Measurements from ENCODE around the gene MACF1.
"Not testable (repeated sequence)": the region's sequence is repeated elsewhere in the genome, so short reads cannot be mapped to it uniquely, and the experiment has no call there.

The MACF1 gene

DNA sequence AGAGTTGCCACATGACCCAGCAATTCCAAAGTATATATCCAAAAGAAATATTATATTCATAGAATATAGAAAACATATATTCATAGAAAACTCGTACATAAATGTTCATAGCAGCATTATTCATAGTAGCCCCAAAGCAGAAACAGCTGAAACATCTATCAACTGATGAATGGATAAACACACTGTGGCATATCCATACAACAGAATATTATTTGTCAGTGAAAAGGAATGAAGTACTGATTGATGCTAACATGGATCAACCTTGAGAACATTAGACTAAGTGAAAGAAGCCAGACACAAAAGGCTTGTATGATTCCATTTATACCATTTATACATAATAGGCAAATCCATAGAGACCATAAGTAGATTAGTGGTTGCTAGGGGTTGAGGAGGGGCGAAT, 21.7 kb upstream of the MACF1 start:
- no peak for DNase-seq

DNA sequence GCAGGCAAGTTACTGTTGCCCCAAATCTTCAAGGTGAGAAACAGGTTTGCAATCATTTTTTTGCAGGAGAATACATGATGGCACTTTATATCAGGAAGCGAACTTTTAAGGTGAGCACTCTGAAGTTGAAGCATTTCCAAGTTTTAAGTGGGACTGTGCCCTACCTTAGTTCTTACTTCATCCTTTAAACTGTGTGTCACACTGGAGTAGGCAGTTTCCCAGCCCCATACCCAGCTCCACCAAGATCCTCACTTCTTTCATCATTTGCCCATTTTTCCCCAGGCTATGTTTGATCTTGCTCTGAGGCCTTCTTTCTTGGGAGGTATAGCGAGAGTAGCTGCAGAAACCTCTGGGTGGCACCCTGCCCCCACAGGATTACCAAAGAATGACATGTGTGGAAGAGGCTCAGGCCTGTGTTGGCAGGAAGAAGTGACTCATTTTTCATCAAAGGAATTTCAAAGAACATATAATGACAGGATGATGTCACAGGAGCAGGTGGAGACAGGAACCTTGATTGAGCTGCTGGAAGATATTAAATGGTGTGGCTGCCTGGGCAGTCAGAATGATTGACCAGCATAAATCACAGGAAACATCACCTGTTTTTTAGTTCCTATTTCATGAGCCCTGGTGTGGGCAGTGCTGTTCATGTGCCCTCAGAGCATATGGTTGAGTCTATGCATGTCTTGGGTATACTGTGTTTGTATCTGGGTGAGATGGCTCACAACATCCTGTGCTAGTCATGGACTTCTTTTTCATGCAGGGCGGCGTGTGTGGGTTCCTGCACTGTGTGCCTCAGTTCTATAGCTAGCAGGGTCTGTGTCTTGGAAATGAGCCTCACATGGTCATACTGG, 20.8 kb upstream of the MACF1 start:
- peak; percentile 85 for DNase-seq

DNA sequence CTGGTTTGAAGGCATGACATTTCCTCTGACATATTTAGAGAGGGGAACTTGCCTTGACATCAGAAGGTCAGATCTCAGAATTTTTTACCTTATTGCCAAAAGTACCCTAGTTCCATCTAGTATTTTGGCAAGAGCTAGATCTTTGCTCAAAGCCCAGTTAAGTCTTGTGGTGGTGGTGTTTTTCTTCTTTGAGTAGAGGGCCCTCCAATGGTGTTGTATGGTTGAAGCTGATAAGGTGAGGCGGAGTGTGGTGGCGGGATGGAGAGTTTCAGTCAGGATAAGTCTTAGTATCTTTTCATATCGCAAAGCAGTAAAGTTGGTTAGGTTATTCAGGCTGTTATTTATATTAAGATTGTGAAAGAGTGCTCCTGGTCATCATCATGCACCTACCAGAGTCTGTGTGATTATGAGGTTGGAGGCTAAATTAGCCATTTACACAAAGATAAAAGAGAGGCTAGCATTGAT, 20.1 kb upstream of the MACF1 start:
- DNase-seq = no peak

DNA sequence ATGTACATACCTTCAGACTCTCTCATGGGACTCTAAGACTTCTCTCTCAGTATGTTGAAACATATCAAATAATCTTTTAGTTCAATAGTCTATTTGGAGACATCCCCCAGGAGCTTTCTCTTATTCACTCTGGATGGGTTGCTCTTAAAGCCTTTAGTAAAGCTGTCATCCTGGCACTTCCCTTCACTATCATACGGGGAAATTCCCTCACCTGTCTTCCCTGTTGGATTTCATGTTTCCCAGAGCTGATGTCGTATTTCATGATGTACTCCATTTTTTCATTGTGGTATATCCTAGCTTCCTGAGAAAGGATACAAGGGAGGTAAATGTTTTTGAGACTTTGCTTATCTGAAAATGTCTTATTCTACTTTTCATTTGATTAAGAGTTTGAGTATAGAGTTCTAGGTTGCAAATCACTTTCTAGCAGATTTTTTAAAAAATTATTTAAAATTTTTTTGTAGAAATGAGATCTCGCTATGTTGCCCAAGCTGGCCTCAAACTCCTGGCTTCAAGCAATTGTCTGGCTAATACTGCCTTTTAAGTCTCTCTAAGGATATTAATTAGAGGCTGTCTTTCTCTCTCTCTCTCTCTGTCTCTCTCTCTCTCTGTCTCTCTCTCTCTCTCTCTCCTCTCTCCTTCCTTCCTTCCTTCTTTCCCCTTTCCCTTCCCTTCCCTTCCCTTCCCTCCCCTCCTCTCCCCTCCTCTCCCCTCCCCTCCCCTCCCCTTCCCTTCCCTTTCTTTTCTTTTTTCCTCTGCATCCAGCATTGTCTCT, 17.0 kb upstream of the MACF1 start:
- DNase-seq = no peak

DNA sequence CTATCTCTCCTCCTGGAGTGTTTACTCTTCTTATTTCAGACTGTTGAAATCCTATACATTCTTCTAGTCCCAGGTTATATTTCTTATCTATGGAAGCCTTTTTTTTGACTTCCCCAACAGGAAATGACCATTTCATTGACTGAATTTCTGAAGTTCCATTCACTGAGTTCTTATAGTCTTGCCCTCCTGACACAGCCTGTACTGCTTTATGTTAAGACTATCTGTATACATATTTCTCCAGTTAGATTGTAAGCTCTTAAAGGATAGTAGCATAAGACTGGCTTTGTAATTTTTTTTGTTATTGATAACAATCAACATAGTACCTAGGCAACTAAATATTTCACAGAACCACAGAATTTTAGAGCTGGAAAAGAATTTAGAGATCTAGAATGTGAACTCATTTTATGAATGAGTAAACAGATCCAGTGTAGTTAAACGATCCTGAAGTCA, 14.9 kb upstream of the MACF1 start:
- no peak for DNase-seq

DNA sequence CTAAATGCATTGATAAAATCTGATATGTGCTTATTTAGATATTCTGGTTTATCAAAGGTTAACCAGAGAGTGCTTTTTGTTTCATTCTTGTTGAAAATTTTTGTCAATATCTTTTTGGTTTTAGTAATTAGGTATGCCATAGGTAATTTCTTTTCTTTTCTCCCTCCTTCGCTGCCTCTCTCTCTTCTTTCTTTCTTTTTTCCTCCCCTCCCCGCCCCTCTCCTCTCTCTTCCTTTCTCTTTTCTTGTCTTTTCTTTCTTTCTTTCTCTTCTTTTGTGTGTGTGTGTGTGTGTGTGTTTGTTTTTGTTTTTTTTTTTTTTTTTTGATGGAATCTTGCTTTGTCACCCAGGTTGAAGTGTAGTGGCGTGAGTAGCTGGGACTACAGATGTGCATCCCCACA, 14.4 kb upstream of the MACF1 start:
- no peak for DNase-seq

DNA sequence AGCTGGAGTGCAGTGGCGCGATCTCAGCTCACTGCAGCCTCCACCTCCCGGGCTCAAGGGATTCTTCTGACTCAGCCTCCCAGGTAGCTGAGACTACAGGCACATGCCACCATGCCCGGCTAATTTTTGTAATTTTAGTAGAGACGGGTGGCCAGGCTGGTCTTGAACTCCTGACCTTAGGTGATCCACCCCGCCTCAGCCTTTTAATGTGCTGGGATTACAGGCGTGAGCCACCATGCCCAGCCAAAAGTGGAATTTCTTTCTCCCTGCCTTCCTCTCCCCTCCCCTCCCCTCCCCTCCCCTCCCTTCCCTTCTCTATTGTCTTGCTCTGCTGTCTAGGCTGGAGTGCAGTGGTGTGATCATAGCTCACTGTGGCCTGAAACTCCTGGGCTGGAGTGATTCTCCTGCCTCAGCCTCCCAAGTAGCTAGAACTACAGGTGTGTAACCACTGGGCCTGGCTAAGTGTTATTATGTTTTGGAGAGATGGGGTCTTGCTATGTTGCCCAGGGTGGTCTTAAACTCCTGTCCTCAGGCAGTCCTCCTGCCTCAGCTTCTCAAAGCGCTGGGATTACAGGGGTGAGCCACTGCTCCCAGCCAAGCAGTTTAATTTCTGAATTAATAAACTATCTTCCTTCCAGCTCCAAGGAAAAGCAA, 10.0 kb upstream of the MACF1 start:
- DNase-seq = no peak

DNA sequence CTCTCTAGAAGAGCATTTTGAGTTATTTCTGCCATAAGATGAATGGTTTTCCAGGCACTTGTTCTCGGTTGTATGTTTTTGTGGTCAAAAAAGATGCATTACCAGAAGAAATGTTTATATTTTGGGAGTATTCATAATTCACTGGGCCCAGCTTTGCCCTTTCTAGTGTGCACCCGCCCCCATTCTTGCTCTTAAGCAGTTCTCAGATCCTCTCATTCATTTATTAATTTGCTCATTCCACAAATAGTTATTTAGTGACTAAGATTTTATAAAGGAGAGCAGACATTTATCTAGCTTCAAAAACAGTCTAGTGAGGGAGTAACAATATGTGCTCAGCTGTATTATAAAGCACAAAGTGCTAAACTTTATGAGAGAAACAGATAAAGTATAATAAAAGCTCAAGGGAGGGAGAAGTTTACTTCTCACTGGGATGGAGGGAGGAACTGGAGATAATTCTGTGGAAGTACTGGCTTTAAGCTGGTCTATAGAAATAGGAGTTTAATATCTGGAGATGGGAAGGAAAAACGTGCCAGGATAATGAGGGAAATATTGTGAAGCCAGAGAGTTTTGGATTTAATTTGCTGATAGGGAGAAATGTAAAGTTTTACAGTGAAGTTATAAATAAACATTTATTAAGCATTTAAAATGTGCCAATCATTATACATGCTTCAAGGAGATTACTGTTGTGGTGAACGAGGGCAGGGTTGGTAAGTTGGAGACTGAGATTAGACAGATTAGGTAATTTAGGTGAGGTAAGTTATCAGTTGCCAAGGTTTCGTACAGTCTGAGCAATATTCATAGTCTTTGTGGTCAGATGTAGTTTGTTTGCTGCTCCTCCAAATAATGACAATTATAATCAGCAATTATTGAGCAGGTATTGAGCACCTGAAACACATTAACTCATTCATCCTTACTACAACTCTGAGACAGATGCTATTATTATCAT, 9.1 kb upstream of the MACF1 start:
- no peak for DNase-seq

DNA sequence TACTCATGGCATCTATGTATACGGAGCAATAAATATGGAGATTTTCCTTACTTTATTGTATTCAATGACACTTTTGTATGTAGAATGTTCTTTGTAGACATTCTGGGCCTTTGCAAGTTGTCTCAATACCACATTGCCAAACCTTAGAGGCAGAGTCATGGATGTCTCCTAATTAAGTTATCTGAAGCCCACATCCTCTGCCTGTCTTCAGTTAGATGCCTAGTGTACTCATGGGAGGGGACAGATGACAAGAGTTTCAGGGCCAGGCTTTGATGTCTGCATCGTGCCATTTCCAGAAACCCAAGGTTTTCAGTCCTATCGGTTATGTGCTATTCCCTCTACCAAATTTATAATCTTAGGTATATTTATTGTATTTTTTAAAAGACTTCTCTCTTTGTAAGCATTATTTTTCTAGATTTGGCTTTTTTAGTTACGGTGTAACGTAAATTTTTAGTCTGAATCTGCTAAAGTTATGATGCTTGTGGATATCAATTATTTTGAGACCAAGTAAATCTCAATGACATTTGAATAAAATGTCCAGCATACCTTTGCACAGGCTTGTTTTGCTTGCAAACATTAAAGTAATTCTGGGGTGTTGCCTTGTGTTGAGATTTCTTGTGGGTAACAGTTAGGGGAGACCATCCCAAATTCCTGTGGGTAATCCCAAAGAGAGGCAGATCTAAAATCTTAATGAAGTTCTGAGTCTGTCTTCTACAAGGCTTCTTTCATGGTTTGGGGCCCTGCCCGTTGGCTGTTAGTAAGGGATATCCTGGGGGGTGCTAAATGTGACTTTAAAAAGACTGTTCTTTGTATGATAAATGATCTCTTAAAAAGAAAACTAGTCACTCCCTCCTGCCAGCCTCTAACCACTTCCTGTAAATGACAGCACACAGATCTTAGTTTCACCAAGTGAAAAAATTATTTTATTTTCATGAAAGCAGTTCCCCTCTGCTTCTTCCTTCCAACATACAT, 8.0 kb upstream of the MACF1 start:
- peak; percentile 65 for DNase-seq

DNA sequence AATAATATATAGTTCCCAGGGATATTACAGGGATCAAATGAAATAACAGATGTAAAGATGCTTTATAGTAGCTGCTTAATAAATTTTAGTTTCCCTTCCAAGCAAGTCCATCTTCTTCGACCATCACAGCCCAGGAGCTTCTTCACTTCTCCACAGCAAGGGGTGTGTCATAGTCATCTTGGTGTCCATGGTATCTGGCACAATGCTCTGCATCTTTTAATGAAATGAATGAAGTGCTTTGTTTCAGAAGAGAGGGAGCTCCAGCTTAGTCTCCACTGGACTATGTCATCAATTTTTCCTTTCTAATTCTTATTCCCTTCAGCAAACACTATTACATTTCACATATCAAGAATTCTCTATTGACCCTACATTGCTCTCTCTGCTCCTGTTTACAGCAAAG, 4.9 kb upstream of the MACF1 start:
- no peak for DNase-seq

DNA sequence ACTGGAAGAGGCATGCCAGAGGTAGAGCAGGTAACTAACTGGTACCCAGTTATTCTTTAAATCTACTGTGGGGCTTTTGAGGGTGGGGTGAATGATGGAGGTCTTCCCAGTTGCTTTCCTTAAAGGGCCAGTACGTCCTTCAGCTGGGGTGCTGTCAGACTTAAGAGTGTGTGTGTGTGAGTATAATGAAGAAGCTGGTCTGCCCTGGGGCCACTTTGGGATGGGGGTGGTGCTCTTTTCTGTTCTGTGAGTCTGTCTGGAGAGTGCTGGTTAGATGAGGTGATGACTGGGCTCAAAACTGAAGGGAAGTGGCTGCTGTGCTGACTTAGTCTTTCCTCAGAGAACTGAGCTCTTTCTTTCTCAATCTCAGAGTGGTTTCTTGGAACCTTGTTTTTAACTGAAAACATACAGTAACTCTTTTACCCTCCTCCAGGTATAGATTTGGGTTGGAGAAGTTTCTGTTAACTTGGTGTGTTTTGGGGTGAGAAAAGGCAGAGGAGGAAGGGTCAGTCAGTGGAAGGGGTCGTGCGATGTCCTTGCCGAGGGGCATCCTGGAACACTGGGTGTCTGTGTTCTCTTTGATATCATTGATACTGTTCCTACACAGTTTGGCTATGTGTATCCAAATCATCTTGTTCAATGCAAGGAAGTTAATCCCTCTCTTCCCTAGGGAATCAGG, 746 bp downstream of the MACF1 start:
- peak; percentile 81 for DNase-seq

DNA sequence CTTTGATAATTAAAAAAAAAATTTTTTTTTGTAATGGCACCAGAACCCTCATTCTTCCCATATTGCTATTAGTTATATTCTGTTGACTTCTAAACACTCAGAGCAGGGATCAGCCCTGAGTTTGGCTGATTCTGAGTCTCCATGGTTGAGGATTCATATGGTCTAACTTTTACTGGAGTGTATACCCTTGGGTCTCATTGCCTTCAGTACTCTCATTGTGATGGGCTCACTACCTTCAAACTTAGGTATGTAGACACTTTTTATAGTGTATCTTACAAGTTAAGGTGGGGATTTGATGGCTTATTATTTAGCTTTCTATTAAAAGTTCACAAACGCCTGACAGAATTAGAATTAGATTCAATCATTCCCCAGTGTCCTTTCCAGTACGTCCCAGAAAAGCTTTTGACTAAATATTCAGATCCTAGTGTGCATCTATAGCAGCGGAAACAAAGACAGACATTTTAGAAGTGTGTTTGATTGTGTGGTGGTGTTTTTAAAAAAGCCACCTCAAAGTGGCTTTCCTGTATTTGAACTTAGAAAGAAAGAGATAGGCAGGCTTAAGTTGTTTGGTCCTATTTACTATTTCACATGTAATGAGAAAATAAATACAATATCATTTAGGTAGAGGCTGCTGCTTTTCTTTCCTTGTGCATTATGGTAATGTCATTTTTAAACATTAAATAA, 1.4 kb downstream of the MACF1 start:
- DNase-seq = no peak

DNA sequence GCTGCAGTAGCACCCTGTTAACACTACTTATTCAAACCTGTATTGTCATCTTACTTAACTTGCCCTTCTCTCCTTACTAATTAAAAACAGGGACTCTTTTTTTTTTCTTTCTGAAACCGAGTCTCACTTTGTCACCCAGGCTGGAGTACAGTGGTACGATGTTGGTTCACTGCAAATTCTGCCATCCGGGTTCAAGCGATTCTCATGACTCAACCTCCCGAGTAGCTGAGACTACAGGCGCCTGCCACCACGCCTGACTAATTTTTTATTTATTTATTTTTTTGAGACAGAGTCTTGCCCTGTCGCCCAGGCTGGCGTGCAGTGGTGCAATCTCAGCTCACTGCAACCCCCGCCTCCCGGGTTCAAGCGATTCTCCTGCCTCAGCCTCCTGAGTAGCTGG, 3.9 kb downstream of the MACF1 start:
- not testable (repeated sequence) for DNase-seq

DNA sequence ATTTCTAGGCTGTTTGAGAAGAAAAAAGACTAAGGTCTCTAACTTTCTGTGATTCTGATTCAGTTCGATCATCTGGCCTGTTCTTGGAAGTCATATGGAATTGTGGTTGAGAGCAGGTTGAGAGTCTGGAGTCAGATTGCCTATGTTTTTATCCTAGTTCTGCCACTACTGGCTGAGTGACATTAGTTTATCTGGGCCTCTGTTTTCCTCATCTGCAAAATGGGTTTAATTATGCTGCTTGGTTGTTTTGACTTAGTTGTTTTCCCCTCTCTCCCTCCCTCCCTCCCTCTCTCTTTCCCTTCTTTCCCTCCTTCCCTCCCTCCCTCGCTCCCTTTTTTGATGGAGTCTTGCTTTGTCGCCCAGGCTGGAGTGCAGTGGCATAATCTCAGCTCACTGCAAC, 6.2 kb downstream of the MACF1 start:
- no peak for DNase-seq

DNA sequence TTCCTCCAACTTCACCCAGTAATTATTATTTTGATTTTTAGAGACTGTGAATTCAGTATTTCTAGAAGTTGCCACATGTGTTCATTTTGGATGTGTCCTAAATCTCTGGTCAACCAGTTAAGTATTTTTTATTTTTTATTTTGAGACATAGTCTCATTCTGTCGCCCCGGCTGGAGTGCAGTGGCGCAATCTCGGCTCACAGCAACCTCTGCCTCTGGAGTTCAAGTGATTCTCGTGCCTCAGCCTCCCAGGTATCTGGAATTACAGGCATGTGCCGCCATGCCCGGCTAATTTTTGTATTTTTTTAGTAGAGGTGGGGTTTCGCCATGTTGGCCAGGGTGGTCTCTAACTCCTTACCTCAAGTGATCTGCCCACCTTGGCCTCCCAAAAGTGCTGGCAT, 8.0 kb downstream of the MACF1 start:
- DNase-seq = no peak

DNA sequence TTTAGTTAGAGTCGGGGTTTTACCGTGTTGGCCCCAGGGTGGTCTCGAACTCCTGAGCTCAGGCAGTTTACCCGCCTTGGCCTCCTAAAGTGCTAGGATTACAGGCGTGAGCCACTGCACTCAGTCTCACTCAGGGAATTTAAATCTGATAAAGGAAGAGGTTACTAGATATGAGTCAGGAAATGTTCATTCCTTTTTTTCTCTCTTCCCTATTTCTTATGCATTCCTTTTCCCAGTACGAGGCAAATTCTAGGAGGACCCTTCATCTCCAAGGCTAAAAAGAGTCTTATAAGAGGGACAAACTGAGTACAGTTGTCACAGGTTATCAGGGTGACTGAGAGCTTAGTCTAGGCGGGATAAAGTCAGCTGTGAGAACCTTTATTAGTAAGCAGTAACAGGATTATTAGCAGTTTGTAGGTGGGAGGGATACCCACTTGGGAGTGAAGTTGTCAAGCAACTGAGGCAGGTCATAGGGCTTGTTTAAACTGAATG, 9.1 kb downstream of the MACF1 start:
- no peak for DNase-seq

DNA sequence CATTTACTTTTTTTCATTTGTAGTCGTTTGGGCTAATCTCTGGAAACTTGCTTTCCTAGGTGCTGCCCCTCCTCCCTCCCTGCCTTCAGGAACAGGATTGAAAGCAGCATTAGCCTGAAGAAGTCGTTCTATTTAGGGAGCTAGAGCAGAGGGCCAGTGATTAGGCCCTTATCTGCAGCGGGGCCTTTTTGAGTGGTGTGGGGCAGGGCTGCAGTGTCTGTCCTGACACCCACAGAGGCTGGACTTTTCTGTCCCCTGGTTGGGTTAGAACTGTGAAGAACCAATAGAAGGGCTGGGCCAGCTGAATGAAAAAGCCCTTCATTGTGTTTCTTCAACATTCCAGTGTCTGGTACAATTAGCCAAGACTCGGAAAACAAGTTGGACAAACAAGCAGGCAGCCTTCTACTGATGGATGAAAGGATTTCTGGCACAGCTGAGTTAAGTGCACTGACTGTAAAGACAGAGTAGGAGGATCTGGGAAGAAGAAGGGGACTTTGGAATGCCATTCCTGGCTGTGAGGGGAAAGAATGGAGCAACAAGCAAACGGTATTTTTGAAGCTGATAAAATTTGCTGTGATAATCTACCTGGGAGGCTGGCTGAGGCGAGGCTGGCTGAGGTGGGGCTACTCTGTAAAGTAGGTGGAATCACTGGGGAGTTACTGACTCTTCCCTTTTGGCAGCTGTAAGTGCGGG, 9.7 kb downstream of the MACF1 start:
- DNase-seq = no peak

DNA sequence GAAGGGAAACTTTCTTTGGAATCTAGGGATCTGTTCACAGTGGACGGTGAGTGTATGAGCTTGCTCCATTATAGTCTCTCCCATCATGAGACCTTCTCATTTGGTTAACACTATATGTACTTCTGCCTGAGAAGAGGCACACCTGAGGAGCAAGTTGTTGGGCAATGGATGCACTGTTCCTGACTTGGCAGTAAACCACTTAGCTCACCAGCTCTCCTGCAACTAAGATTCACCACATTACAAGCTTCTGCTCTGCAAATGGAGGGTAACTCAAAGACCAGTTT, 10.2 kb downstream of the MACF1 start:
- DNase-seq = no peak

Data from stimulated activated CD4-positive, alpha-beta T cell treated with anti-CD3 and anti-CD28 coated beads, Interleukin-1b, Interleukin-23, amount 100 ng/mL, for 48 hours (primary cell).